A673 (cell line): ENCODE measurements around the gene SLC16A5. TPM values are rescaled to one million over a fixed set of nuclear protein-coding genes. Genes with fewer than 3 reads are reported as not detected.

Experiments
- BruUV-seq: library from RNA; stranded (reverse); fragments of 400-500 nt; replicated peaks from 2 replicates; lab custom pipeline; 2021; lab: Mats Ljungman, UMichigan
- CTCF ChIA-PET: fragments of 300-600 bp; sonication (Branson Sonifier 250); formaldehyde crosslinking; loops from one replicate; lab custom pipeline; 2022; ENCODE audit warnings: antibody characterized with exemption; lab: Charles Lee
- POLR2A ChIA-PET: fragments of 300-600 bp; sonication (Branson Sonifier 250); formaldehyde crosslinking; loops from one replicate; lab custom pipeline; 2022; ENCODE audit warnings: antibody characterized with exemption; ENCODE audit not compliant: low non-redundant PET; lab: Charles Lee
- DNase-seq: peaks from one replicate; pipeline ENCODE4 v3.0.0-alpha.2; 2015; ENCODE audit warnings: low spot score
- H3K27ac ChIP-seq: fragments of 200-600 bp; sonication (generic); 2 replicates; pipeline ENCODE4 v1.5.1; 2016; ENCODE audit warnings: mixed run types, low read depth, mild to moderate bottlenecking, mixed read lengths, antibody characterized with exemption, low read length; ENCODE audit not compliant: poor library complexity, severe bottlenecking
- H3K27me3 ChIP-seq: fragments of 200-600 bp; sonication (generic); replicated peaks from 2 replicates; pipeline ENCODE4 v1.6.1; 2017; ENCODE audit warnings: mixed run types, low read depth, mild to moderate bottlenecking, mixed read lengths, antibody characterized with exemption, low read length; ENCODE audit not compliant: insufficient read depth, poor library complexity
- H3K36me3 ChIP-seq: fragments of 200-600 bp; sonication (generic); 2 replicates; pipeline ENCODE4 v1.6.1; 2016; ENCODE audit warnings: mixed run types, mild to moderate bottlenecking, mixed read lengths, antibody characterized with exemption, low read length; ENCODE audit not compliant: insufficient read depth, poor library complexity, severe bottlenecking
- H3K4me1 ChIP-seq: fragments of 200-600 bp; sonication (generic); 2 replicates; pipeline ENCODE4 v1.6.1; 2017; ENCODE audit warnings: mixed run types, mild to moderate bottlenecking, mixed read lengths, antibody characterized with exemption, low read length; ENCODE audit not compliant: insufficient read depth, poor library complexity, severe bottlenecking
- H3K4me3 ChIP-seq: fragments of 200-600 bp; sonication (generic); 2 replicates; pipeline ENCODE4 v1.5.1; 2016; ENCODE audit warnings: low read depth, mixed run types, mild to moderate bottlenecking, mixed read lengths, low read length; ENCODE audit not compliant: poor library complexity, severe bottlenecking
- H3K9me3 ChIP-seq: fragments of 200-600 bp; sonication (generic); 2 replicates; pipeline ENCODE4 v1.6.1; 2016; ENCODE audit warnings: mixed run types, low read depth, mild to moderate bottlenecking, mixed read lengths, antibody characterized with exemption, low read length; ENCODE audit not compliant: poor library complexity, severe bottlenecking
- EZH2 ChIP-seq: fragments of 200-600 bp; sonication (generic); IDR thresholded peaks from 2 replicates; pipeline ENCODE4 v1.6.1; 2017; ENCODE audit warnings: borderline replicate concordance, low read depth, mild to moderate bottlenecking, mixed read lengths, antibody characterized with exemption, low read length; ENCODE audit not compliant: poor library complexity, severe bottlenecking
- intact Hi-C: fragments of 100-400 bp; cut with micrococcal nuclease; formaldehyde crosslinking; loops from one replicate; pipeline ENCODE4 v1.10.0; 2022; ENCODE audit not compliant: unreplicated experiment
- total RNA-seq: library from RNA; stranded (reverse); gene quantifications from 2 replicates; pipeline ENCODE4 v1.2.3, GENCODE V29; 2021
- TF ChIP-seq, protein P1 (sequence below): fragments of 300-800, 200-600 bp; sonication (generic); conservative IDR thresholded peaks from 2 replicates; pipeline ENCODE4 v1.5.1; 2017; ENCODE audit warnings: low read depth, mild to moderate bottlenecking, antibody characterized with exemption, low read length, moderate library complexity, mixed read lengths

Gene SLC16A5
- total RNA-seq, 1 experiment from 2014 or later, result 0.80 TPM

DNA sequence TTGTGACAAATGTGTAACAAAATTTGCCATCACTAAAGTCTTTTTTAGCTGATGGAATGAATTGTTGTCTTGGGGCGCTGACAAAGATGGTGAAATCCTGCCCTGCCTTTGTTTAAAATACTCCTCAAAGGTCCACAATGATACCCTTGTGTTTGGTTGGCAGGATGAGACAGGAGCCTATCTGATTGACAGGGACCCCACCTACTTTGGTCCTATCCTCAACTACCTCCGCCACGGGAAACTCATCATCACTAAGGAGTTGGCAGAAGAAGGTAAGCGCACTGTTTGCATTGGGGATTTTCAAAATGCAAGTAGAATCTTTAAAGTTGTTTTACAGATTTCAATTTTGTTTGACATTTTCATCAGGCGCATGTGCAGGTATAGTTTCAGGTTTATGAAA is 38.7 kb upstream of the SLC16A5 start:
- BruUV-seq, result no TSS peak
- ChIA-PET POLR2A (interaction anchor here (0.6 kb wide), 1 partner anchor 11 kb away, joined by 3 read pairs; no protein-coding TSS in a partner anchor), CTCF (no interaction called here)
- no peak for DNase-seq
- intact Hi-C loops, result no loop called here
- Histone ChIP-seq H3K27me3 (no peaks in the 10 kb centered on the region), H3K4me1 (peaks cover 9% of the 10 kb centered on the region), H3K9me3 (no peaks in the 10 kb centered on the region), H3K4me3 (no peak overlapping the region), H3K27ac (no peak overlapping the region), H3K36me3 (peaks cover 26% of the 10 kb centered on the region)
- TF ChIP-seq EZH2, result no peak
- TF ChIP-seq, protein P1, sequence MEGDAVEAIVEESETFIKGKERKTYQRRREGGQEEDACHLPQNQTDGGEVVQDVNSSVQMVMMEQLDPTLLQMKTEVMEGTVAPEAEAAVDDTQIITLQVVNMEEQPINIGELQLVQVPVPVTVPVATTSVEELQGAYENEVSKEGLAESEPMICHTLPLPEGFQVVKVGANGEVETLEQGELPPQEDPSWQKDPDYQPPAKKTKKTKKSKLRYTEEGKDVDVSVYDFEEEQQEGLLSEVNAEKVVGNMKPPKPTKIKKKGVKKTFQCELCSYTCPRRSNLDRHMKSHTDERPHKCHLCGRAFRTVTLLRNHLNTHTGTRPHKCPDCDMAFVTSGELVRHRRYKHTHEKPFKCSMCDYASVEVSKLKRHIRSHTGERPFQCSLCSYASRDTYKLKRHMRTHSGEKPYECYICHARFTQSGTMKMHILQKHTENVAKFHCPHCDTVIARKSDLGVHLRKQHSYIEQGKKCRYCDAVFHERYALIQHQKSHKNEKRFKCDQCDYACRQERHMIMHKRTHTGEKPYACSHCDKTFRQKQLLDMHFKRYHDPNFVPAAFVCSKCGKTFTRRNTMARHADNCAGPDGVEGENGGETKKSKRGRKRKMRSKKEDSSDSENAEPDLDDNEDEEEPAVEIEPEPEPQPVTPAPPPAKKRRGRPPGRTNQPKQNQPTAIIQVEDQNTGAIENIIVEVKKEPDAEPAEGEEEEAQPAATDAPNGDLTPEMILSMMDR, result no peak

DNA sequence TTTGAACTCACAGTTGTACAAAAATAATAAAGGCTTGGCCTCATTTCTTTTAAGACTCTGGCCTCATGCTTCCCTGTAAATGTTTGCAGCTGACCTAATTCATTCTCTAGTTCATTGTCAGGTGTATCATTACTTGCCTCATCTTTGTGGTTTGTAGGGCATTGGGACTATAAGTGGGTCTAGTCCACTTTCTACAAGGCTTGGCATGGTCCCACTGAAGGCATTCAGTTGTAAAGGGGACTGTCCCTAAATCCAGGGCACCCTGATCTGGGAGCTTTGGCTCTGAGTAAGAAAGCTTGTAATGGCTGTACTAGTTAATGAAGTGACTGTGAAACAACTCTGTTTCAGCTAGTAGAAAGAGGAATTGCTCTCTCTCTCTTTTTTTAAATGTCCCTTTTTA is 38.0 kb upstream of the SLC16A5 start:
- Histone ChIP-seq H3K36me3 (peaks cover 31% of the 10 kb centered on the region), H3K27ac (no peak overlapping the region), H3K27me3 (no peaks in the 10 kb centered on the region), H3K9me3 (no peaks in the 10 kb centered on the region), H3K4me3 (no peak overlapping the region), H3K4me1 (peaks cover 9% of the 10 kb centered on the region)
- POLR2A ChIA-PET, result no interaction called here
- CTCF ChIA-PET, result no interaction called here
- intact Hi-C loops, result no loop called here
- TF ChIP-seq, protein P1, result no peak
- no peak for TF ChIP-seq EZH2
- BruUV-seq, result no TSS peak
- DNase-seq, result no peak

DNA sequence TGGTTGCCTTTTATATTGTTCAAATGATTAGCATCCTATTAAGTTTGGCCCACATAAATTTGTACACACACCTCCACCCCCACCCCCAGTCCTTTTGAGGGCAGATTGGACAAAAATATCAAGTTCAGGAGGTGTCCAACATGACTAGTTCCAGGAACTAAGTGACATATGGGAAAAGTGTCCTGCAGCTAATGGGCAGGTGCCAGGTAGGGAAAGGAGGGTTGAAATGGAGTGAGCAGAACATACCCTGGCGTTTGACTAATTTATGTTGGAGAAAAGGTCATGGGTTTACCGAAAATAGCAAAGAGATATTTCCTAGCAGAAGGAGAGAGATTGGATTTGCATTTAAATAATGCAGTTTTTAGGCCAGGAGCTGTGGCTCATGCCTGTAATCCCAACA is 35.8 kb upstream of the SLC16A5 start:
- H3K4me1 ChIP-seq, result peaks cover 9% of the 10 kb centered on the region
- ChIA-PET CTCF (no interaction called here), POLR2A (no interaction called here)
- H3K27me3 ChIP-seq, result no peaks in the 10 kb centered on the region
- no peaks in the 10 kb centered on the region for H3K9me3 ChIP-seq
- H3K27ac ChIP-seq, result no peak overlapping the region
- no peak for DNase-seq
- intact Hi-C loops, result no loop called here
- peaks cover 39% of the 10 kb centered on the region for H3K36me3 ChIP-seq
- BruUV-seq, result no TSS peak
- no peak overlapping the region for H3K4me3 ChIP-seq
- TF ChIP-seq, protein P1, result no peak
- no peak for TF ChIP-seq EZH2
